ENCODE data around the gene PPP1CA.

- TF ChIP-seq, protein P1, sequence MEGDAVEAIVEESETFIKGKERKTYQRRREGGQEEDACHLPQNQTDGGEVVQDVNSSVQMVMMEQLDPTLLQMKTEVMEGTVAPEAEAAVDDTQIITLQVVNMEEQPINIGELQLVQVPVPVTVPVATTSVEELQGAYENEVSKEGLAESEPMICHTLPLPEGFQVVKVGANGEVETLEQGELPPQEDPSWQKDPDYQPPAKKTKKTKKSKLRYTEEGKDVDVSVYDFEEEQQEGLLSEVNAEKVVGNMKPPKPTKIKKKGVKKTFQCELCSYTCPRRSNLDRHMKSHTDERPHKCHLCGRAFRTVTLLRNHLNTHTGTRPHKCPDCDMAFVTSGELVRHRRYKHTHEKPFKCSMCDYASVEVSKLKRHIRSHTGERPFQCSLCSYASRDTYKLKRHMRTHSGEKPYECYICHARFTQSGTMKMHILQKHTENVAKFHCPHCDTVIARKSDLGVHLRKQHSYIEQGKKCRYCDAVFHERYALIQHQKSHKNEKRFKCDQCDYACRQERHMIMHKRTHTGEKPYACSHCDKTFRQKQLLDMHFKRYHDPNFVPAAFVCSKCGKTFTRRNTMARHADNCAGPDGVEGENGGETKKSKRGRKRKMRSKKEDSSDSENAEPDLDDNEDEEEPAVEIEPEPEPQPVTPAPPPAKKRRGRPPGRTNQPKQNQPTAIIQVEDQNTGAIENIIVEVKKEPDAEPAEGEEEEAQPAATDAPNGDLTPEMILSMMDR (IDR thresholded peaks at IDR 0.05; ENCODE audit: insufficient read depth, low read depth, low read length): peak; percentile 89
- TF ChIP-seq EZH2 (IDR thresholded peaks at IDR 0.05; ENCODE audit: insufficient read depth, low read length): no peak
These were observed 50.2 kb downstream of the PPP1CA start for GRCh38 chr11:67351275-67352005.
